Fibroblast of skin of left biceps (primary cell): ENCODE results near the gene RABGAP1L.
A peak's percentile ranks its signal among the peaks of the same experiment; 100 is the strongest.

Experiments used
- DNase-seq, 2 experiments: peaks; one replicate each; pipeline ENCODE4 v3.0.0-alpha.2; 2013; ENCODE audit warnings: low read depth in 2 of 2

The RABGAP1L gene

GRCh38 chr1:174746024-174746808 is 586.9 kb downstream of the RABGAP1L start:
- DNase-seq, result no peak

DNA sequence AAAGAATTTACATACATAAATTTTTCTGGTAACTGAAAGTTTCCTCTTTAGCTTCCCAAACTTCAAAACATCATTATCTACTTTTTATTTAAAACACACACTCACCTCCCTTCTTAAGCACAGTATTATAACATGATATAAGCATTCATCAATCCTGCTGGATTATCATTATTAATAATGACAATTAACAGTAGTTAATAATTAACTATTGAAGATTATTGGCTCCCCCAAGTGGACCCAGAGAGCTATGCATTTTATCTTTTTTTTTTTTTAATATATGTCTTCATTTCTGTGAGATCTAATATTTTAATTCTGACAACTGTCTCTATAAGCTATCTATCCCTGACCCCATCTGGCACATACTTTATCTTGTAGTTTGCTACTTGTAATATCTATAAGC is 588.3 kb downstream of the RABGAP1L start:
- no peak for DNase-seq

DNA sequence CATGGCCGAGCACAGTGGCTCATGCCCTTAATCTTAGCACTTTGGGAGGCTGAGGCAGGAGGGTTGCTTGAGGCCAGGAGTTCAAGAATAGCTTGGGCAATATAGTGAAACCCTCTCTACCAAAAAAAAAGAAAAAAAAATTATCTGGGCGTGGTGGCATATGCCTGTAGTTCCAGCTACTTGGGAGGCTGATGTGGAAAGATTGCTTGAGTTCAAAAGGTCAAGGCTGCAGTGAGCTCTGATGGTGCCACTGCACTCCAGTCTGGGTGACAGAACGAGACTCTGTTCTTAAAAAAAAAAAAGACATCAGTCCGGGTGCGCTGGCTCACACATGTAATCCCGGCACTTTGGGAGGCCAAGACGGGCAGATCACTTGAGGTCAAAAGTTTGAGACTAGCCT is 589.3 kb downstream of the RABGAP1L start:
- no peak for DNase-seq

- no peak for DNase-seq
Observed at GRCh38 chr1:174753131-174753530, 593.8 kb downstream of the RABGAP1L start.

GRCh38 chr1:174761335-174761734 is 602.0 kb downstream of the RABGAP1L start:
- DNase-seq, result no peak

- DNase-seq, result no peak
Observed at GRCh38 chr1:174761901-174762585, 602.7 kb downstream of the RABGAP1L start.

GRCh38 chr1:174764191-174764590 is 604.9 kb downstream of the RABGAP1L start:
- no peak for DNase-seq

GRCh38 chr1:174766727-174767126 is 607.4 kb downstream of the RABGAP1L start:
- no peak for DNase-seq

- DNase-seq, result no peak
Observed at GRCh38 chr1:174768516-174768915, 609.2 kb downstream of the RABGAP1L start.

- DNase-seq, result no peak
Observed at GRCh38 chr1:174768949-174769348, 609.6 kb downstream of the RABGAP1L start.

DNA sequence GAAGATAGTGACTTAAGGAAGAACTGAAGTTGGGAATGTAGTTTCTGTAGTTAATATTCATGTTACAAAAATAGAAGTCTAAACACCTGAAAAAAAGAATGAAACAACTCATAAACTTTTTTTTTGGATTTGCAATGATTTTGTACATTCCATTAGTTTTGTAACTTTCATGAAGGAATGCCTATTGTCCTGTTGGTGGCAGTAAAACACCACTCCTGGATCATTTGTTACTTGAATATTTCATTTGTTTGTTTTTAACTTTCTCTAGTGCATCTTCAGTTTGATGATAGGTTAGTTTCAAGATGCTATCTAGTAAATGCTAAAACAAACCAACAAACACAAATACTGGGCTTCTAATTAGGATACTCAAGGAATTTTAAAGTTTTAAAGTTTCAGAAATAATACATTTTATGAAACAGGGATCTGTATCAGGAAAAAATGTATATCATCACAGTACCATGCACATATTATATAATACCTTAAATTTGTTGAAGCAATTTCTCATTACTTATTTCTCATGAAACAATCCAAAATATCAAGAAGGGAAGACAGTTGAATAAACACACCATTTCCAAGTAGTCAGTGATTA is 610.7 kb downstream of the RABGAP1L start:
- DNase-seq, result peak; percentile 29 to 32

GRCh38 chr1:174775621-174776020 is 616.3 kb downstream of the RABGAP1L start:
- no peak for DNase-seq

DNA sequence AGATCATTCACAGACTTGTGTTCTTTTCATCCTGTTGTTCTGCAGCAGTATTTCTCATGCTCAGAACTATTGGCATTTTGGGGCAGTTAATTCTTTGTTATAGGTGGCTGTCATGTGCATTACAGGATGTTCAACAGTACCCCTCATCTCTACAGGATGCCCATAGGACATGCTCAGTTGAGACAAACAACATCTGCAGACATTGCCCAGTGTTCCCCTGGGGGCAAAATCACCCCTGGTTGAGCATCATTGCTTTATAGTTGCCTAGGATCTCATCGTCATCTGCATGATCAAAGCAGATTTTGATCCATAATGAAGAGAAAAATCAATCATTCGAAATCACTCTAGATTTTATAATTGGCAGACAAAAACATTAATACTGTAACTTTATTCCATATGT is 617.9 kb downstream of the RABGAP1L start:
- no peak for DNase-seq

DNA sequence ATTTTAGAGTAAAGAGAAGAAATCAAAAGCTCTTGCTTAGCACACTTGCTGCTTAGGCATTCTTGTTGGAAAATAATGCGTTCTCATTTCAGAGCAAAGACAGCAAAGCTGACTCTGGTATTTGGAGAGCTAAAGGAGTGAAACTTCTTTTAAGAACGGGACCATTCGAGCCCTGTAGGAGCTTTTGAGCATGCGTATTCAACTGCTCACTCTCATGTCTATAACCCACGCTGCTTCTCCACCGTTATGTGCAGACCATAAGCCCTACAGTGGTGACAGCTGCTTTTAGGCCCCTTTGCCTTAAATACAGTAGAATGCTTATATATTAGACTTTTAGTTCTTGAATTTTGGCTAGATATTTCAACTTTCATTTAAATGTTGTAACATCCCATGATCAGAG is 626.2 kb downstream of the RABGAP1L start:
- DNase-seq, result no peak

DNA sequence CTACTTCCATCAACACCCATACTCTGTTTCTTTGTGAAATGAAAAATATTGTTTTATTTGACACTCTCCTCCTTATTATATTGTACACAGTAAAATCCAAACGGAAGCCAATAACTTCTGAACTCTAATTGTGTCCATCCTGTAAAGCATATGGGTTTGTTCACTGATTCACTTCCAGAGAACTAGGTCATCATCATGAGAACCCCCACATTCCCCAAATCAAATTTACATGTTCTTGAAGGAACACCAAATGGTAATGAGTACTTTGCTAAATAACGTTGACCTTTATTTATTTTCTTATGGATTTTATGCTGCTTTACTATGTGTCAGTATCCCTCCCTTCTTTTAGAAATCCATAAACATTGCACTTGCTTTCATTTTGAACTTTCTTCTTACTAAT is 627.0 kb downstream of the RABGAP1L start:
- DNase-seq, result no peak

- DNase-seq, result no peak
Observed at GRCh38 chr1:174786760-174787159, 627.4 kb downstream of the RABGAP1L start.

DNA sequence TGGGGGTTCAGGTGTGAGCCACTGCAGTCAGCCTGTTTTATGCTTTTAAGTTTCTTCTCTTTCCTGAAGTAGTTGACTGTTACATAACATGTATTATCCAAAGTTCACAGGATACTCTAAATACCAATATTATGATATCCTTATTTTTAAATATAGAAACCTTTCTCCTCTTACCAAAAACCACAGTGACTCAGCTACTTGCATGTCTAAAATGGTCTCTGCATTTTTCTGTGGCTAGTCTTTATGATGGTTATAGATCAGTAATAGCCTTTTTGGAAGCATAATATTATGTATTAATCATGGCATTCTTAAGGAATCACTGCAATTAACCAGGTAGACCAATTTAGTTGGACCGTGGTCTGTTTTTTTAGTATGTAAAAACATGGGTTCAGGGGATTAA is 629.7 kb downstream of the RABGAP1L start:
- peak; percentile 67 to 75 for DNase-seq

- peak; percentile 61 to 67 for DNase-seq
Observed at GRCh38 chr1:174789399-174789798, 630.1 kb downstream of the RABGAP1L start.

GRCh38 chr1:174791863-174792262 is 632.5 kb downstream of the RABGAP1L start:
- DNase-seq, result no peak

- DNase-seq, result no peak
Observed at GRCh38 chr1:174794861-174795260, 635.5 kb downstream of the RABGAP1L start.

GRCh38 chr1:174795806-174796205 is 636.5 kb downstream of the RABGAP1L start:
- DNase-seq, result no peak

DNA sequence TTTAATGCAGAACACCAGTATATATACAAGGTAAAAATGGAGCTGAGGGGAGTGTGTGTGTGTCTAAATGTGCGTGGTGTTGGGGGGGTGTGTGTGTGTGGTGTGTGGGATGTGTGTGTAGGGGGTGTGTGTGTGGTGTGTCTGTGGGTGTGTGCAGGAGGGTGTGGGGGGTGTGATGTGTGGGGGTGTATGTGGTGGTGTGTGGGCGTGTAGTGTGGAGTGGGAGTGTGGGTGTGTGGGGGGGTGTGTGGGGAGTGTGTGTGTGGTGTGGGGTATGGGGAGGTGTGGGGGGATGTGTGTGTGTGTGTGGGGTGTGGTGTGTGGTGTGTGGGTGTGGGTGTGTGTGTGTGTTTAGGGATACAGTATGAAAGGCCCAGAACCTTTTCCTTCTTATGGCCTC is 638.1 kb downstream of the RABGAP1L start:
- no peak for DNase-seq

DNA sequence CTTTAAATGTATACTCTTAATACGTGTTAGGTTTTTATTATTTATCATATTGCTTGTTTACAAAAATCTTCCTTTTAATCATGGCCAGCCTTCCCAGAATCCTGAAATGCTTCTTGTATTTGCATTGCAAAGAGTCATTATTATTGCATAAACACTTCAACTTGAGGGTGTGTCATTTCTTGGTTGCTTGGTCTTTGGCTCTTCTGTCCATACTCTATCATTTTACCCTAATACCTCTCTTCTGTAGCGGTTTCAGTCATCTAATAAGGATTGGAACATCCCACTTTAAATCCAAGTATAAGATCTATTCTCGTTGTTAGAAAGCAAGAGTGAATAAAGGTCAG is 639.8 kb downstream of the RABGAP1L start:
- DNase-seq, result no peak
